Measurements from ENCODE around the gene NFATC1. TPM values are rescaled to one million over a fixed set of nuclear protein-coding genes. Genes with fewer than 3 reads are reported as not detected.

The NFATC1 gene
- total RNA-seq, 1 donor from 2014 or later, result 18.3 TPM

- Histone ChIP-seq H3K27me3 (ENCODE audit: low read depth) (no peaks in the 10 kb centered on the region), H3K4me3 (no peak overlapping the region), H3K4me1 (no peaks in the 10 kb centered on the region), H3K36me3 (peaks cover 49% of the 10 kb centered on the region), H3K27ac (replicated peaks) (no peak overlapping the region), H3K9me3 (replicated peaks) (no peaks in the 10 kb centered on the region)
- intact Hi-C loops (cut with micrococcal nuclease), result no loop called here
- TF ChIP-seq, protein P1, sequence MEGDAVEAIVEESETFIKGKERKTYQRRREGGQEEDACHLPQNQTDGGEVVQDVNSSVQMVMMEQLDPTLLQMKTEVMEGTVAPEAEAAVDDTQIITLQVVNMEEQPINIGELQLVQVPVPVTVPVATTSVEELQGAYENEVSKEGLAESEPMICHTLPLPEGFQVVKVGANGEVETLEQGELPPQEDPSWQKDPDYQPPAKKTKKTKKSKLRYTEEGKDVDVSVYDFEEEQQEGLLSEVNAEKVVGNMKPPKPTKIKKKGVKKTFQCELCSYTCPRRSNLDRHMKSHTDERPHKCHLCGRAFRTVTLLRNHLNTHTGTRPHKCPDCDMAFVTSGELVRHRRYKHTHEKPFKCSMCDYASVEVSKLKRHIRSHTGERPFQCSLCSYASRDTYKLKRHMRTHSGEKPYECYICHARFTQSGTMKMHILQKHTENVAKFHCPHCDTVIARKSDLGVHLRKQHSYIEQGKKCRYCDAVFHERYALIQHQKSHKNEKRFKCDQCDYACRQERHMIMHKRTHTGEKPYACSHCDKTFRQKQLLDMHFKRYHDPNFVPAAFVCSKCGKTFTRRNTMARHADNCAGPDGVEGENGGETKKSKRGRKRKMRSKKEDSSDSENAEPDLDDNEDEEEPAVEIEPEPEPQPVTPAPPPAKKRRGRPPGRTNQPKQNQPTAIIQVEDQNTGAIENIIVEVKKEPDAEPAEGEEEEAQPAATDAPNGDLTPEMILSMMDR (IDR thresholded peaks at IDR 0.05; ENCODE audit: borderline replicate concordance), result no peak
- DNase-seq, result no peak
Observed at GRCh38 chr18:79365701-79366100, 30.0 kb upstream of the NFATC1 start.

DNA sequence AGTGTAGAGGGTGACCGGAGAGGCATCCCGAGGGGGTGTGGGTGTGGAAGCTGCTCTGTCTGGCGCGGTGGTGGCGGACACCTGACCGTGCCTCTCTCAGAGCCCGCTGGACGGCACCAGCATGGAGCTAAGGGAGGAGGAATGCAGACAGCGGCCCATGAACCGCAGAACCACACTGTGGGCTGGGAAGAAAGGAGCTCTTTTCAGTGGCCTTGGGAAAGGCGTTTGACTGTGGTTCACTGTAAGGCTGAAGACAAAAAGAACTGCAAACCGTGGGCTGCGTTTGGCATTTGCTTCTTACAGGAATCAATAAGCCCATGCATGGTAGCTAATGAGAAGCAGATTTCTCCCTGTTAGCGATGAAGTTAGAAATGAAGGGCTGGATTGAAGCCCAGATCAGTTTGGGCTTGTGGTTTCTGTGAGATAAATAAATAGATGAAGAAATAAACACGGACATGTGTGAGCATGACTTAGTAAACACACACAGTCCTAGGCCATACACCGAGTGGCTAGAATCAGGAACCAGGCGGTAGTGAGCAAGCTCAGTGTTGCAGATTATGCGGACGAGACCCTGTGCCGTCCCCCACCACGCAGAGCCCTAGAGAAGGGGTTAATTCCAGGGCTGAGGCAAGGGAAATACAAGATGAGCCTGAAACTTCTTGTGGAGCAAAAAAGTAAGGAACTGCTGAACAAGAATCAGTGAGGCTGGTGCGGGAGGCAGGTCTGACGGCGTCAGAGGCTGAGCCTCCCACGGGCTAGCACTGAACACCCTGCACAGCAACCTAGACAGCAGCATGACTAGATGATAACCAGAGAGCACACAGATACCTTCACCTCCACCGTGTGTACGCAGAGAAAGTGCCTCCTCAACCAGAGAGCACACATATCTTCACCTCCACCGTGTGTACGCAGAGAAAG is 29.3 kb upstream of the NFATC1 start:
- Histone ChIP-seq H3K9me3 (replicated peaks) (no peaks in the 10 kb centered on the region), H3K4me1 (no peaks in the 10 kb centered on the region), H3K27me3 (ENCODE audit: low read depth) (no peaks in the 10 kb centered on the region), H3K4me3 (no peak overlapping the region), H3K36me3 (peaks cover 42% of the 10 kb centered on the region), H3K27ac (replicated peaks) (no peak overlapping the region)
- no peak for DNase-seq
- TF ChIP-seq, protein P1 (IDR thresholded peaks at IDR 0.05; ENCODE audit: borderline replicate concordance), result no peak
- intact Hi-C loops (cut with micrococcal nuclease), result no loop called here

DNA sequence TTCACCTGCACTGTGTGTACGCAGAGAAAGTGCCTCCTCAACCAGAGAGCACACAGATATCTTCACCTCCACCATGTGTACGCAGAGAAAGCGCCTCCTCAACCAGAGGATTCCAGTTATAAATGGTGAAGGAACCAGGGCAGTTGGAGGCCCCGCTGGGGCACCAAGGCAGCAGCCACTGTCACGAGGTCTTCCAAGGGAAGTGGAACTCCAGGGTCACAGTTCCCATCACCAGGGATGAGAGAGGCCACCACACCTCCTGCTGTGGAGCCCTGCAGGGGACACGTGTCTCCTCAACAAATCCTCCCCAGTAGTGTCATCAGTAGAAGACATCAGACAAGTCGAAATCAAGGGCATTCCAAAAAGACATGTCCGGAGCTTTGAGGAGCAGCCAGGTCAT is 28.2 kb upstream of the NFATC1 start:
- H3K4me3 ChIP-seq, result no peak overlapping the region
- H3K27ac ChIP-seq (replicated peaks), result no peak overlapping the region
- intact Hi-C loops (cut with micrococcal nuclease), result no loop called here
- TF ChIP-seq, protein P1 (IDR thresholded peaks at IDR 0.05; ENCODE audit: borderline replicate concordance), result no peak
- no peaks in the 10 kb centered on the region for H3K9me3 ChIP-seq (replicated peaks)
- DNase-seq, result no peak
- peaks cover 31% of the 10 kb centered on the region for H3K36me3 ChIP-seq
- no peaks in the 10 kb centered on the region for H3K27me3 ChIP-seq (ENCODE audit: low read depth)
- H3K4me1 ChIP-seq, result no peaks in the 10 kb centered on the region

- no peaks in the 10 kb centered on the region for H3K4me1 ChIP-seq
- no peak overlapping the region for H3K4me3 ChIP-seq
- H3K36me3 ChIP-seq, result peaks cover 26% of the 10 kb centered on the region
- no peak for DNase-seq
- TF ChIP-seq, protein P1 (IDR thresholded peaks at IDR 0.05; ENCODE audit: borderline replicate concordance), result no peak
- H3K27me3 ChIP-seq (ENCODE audit: low read depth), result no peaks in the 10 kb centered on the region
- no peaks in the 10 kb centered on the region for H3K9me3 ChIP-seq (replicated peaks)
- intact Hi-C loops (cut with micrococcal nuclease), result no loop called here
- no peak overlapping the region for H3K27ac ChIP-seq (replicated peaks)
Observed at GRCh38 chr18:79367989-79368388, 27.7 kb upstream of the NFATC1 start.

DNA sequence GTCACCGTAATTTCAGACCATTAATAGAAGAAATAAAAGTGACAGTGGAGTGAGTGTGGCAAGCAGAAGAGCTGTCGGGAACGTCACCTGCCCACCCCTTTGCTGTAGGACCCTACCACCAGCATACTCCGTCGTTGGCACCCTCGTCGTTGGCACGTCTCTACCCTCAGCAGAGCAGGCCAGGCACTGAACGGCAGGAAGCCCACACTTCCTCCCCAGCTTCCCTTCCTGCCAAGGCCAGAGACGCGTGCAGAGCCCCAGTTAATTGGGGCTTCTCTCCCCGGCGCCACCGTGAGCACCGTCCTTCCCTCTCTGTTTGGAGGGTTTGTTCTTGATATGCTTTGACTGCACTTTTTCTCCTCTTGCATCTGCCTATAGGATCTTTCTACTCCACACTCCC is 27.0 kb upstream of the NFATC1 start:
- TF ChIP-seq, protein P1 (IDR thresholded peaks at IDR 0.05; ENCODE audit: borderline replicate concordance), result no peak
- no peaks in the 10 kb centered on the region for H3K27me3 ChIP-seq (ENCODE audit: low read depth)
- no peaks in the 10 kb centered on the region for H3K4me1 ChIP-seq
- H3K27ac ChIP-seq (replicated peaks), result no peak overlapping the region
- no peaks in the 10 kb centered on the region for H3K9me3 ChIP-seq (replicated peaks)
- no peak for DNase-seq
- peaks cover 21% of the 10 kb centered on the region for H3K36me3 ChIP-seq
- intact Hi-C loops (cut with micrococcal nuclease), result no loop called here
- no peak overlapping the region for H3K4me3 ChIP-seq

Data from left ventricle myocardium inferior (tissue), 1 donor.